GM19025 (cell line): ENCODE data around the gene AUP1.
A peak's percentile ranks its signal among the peaks of the same experiment; 100 is the strongest.

ENCODE experiments used
- ATAC-seq: cut with Tn5 transposase; IDR thresholded peaks from one replicate; pipeline ENCODE4 v1.9.1; 2021; ENCODE audit warnings: mild to moderate bottlenecking, low read depth, moderate library complexity; ENCODE audit not compliant: unreplicated experiment

Gene AUP1

DNA sequence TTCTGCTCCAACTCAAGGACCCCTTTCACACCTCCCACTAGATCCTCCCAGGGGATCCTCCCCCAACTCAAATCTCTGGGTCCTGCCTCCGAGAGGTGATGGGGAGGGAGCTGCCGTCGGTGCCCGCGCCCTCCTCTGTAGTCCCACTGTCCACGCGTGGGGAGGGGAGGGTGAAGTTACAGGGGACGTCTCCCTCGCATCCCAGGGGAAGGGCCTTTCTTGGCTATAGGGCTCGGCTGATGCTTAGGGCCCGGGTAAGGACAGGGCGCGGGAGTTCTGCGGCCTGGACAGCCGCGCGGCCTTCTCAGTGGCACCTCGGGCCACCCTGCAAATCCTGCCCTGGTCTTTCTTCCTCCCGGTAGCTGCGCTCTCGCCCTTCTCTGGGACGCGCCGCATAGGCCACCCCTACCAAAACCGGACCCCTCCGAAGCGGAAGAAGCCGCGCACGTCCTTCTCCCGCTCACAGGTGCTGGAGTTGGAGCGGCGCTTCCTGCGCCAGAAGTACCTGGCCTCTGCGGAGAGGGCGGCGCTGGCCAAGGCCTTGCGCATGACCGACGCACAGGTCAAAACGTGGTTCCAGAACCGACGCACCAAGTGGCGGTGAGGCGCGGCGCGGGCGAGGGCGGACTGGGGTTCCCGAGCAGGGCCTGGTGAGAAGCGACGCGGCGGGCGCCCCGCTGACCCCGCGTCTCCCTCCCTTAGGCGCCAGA, 14.1 kb downstream of the AUP1 start:
- ATAC-seq, result peak; percentile 13

GRCh38 chr2:74514368-74515270, 14.9 kb downstream of the AUP1 start, which contains the start of gene TLX2:
TSS of gene TLX2 (plus strand) at chr2:74514450. CDS start at chr2:74514807, 357 bp downstream.
- ATAC-seq, result no peak

DNA sequence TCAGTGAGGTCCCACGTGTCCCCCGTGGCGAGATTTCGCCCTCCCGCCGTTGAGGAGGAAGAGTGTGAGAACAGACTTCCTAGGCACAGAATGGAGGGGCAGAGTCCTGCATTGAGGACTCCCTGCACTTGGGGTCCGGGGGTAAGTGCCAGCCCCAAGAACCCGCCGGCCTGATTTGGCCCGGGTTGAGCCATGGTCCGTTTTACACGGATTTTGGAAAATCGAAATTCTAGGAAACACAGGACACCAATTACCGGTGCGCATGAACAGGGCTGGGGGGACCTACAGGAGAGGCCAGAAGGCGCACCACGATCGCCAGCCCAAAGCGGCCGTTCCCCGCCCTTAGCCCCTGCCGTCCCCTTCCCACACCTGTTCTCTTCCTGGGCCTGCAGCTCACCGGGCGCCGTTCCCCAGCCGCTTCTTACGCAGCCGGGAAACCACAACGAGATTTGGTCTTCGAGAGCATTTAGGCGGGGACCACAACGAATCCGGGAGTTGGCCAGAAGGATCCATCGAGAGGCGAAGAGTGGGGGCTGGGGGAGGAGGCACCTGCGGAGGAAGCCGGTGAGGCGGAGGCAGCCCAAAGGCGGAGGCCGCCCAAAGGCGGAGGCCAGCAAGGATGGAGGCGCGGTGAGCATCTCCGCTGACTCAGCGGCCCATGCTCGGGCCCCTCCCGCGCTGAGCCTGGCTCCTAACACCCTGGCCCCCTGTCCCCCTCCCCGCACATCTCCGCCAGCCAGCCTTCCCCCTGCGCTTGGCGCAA, 15.7 kb downstream of the AUP1 start:
- no peak for ATAC-seq

DNA sequence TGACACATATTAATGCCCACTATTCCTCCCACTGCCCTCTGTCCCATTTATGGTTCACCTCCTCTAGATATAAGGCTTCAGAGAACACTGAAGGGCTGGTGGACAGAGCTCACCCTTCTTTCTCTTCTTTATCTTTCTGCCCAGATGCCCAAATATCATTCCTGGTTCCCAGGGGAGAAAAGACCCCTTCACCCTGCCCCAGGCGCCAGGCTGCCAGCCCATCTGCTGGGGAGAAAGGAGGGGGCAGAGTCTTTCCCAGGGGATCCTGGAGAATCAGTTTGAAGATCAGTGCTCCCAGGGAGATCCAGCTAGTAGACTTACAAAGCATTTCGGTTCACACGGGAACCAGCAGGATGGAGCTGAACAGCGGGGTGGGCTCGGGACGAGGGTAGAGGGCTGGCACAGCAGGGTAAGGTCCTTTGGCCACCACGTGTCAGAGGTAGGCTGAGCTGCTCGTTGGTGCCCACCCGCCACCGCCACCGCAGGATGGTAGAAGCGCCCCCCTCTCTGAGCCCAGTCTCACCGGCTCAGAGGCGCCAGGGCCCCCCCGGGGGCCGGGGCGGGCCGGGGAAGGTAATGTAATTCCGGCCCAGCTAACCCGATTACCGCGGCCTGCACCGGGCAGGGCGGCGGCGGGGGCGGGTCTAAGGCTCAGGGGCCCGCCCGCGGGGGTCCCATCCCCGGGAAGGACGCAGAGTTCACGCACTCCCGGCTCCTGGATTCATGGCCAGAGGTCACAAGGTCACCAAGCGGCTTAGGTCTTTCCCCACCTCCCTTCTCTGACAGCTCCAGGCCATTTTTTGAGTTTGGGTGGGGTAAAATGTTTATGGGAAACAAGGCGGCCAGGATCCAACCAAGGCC, 16.5 kb downstream of the AUP1 start:
- ATAC-seq, result no peak

- ATAC-seq, result no peak
Measured at GRCh38 chr2:74511104-74511989, 18.2 kb downstream of the AUP1 start.

DNA sequence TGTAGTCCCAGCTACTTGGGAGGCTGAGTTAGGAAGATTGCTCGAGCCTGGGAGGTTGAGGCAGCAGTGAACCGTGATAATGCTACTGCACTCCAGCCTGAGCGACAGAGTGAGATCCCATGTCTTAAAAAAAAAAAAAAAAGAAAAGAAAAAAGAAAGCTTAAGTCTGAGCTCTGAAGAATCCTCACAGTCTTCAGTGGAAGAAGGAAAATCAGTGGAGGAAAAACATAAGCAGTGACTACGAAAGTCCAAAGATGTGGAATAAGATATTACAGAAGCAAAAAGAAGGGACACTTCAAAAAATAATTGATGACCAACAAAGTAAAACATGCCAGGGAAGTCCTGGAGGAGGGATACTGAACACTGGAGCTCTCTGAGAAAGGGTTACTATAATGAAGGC, 19.2 kb downstream of the AUP1 start:
- ATAC-seq, result no peak

DNA sequence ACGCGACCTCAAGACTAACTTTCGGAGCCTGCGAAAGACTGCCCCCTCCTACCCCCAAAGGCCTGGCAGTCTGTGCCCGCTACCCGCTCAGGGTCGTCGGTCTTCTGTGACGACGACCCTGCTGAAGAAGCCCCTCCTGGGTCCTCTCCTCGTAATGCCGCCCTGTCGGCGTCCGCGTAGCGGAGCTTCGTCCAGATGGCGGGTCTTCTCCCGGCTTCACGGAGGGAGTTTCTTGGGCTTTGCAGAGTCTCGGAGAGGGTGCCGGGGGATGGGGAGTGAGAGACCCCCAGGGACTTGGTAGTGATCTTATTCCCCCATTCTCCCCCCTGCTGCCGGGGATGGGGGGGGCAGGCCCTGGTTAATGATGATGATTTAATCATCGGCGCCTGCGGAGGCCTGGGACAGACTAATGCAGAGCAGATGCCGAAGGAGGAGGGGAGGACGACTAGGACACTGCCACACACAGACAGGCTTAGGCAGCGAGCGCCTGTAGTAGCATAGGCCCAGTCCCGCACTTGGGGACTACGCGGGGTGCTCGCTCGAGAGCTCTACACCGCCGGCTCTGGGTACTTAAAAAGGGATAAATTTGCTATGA, 21.5 kb downstream of the AUP1 start:
- no peak for ATAC-seq

DNA sequence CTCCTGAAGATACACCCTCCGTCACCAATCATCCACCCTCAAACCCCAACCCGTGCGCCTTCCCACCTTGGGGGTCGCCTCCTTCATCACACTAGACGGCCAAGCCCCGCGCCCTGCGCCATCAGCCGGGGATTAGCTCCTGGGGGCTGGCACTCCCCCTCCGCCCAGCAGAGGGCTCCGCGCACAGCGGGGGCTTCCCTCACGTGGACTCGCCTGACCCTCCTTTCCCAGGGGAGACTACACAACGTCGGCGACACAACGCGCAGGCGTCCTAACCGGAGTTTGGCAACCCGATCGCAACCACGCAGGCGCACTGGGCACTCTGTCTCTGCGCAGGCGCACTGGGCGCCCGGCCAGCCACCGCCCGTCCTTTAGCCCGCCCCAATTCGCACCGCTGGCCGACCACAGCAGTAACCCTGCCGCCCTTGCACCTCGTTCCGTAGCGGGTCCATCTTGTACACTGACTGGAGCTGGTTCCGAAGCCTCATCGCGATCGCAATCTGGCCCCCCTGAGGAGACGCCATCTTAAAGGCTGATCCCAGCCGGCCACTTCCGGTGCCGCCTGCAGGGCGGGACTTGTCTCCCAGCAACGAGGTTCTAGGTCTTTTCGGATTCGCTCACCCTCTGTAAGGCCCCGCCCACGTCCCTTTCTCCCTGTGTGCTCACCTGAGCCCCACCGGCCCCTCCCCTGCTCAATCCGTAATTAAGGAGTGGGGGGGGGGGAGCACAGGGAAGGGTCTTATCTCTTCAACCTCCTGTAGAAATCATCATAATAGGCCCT, 22.2 kb downstream of the AUP1 start, which contains the start of gene PCGF1:
Gene PCGF1, minus strand, starts transcription at position 551 of the 781 bp plus-strand sequence. Its CDS starts 27 bp downstream, at position 524.
- peak; percentile 79 for ATAC-seq

DNA sequence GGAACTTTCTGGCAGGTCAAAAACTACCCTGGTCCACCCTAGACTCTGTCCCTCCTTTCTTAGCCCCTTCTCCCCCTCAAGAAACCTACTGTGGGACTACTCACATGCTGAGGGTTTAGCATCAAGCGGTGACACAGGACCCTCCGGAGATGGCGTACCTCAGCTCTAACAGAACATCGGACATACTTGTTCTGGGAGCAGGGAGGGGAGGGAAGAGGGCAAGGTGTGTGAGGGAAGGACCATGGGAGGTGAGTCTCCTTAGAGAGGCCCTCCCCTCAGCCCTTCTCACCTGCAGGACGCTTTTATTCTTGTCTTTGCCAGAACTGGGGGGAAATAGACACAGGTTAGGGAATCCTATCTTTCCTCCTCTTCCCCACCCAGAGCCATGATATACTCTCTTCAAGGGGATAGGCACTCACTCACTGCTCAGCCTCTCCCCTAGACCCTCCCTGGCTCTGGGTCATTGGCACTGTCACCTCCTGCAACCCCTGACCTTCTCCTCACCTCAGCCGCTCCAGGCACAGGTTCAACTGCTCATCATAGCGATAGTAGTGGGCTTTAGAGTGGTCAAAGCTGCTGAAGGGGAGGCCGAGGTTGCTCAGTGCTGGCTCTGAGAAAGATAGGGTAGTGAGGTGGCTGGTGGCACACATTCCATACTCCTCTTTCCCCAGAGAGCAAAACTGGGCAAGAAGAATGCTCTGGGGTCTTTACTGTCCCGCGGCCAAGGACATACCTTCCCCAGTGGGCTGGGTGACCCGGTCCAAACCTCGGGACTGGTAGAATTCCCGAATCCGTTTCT, 23.9 kb downstream of the AUP1 start:
- ATAC-seq, result no peak

GRCh38 chr2:74504591-74504990, 24.9 kb downstream of the AUP1 start:
- no peak for ATAC-seq

- ATAC-seq, result no peak
Measured at GRCh38 chr2:74503506-74504475, 25.7 kb downstream of the AUP1 start.

DNA sequence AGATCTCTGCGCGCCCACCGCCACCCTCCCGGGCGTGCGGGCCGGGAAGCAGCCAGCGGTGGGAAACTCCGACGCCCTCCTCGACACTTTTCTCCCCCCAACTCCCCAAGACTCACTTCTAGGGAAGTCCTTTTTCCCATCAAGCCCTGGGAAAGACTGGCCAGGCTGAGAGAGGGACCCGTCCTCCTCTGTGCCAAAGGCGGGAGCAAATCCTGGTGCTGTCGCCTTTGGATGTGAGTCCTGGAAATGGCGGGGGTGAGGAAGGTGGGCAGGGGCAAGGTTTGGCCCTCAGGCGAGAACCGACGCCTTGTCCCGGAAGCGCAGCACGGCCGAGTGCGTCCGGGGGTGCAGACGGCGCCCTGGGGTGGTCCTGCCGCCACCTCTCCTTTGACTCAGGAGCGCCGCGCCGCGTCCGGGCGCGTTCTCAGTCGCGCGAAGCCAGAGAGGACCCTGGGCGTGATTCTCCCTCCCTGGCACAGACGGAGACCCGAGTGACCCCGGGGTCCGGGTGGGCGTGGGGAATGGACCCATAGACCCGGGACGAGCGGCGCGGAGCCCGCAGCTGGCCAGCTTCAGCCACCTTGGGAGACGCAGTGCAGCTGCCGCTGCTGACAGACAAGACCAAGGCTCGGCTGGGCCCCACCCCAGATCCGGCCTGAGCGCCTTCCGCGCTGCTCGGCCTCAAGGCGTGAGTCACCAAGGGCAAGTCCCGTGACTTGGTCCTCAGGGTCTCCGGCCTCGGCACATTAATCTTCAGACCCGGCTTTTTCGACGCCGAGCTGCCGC, 26.6 kb downstream of the AUP1 start:
- peak; percentile 37 for ATAC-seq

- ATAC-seq, result no peak
Measured at GRCh38 chr2:74502147-74502719, 27.3 kb downstream of the AUP1 start.

- ATAC-seq, result no peak
Measured at GRCh38 chr2:74501335-74502071, 28.0 kb downstream of the AUP1 start.
